B cell (primary cell): Measurements from ENCODE around the gene WDR5.

Experiments used
- CTCF ChIP-seq: fragments of 200-600 bp; IDR thresholded peaks from one replicate; pipeline ENCODE4 v1.8.0; 2022; ENCODE audit warnings: antibody characterized with exemption, mild to moderate bottlenecking
- EZH2 ChIP-seq: IDR thresholded peaks from 2 replicates; pipeline ENCODE4 v1.6.1; 2012; ENCODE audit warnings: borderline replicate concordance, low read depth, mild to moderate bottlenecking, moderate library complexity, low read length; ENCODE audit not compliant: insufficient read depth, poor library complexity, severe bottlenecking

GRCh38 chr9:134203224-134203623, 67.3 kb downstream of the WDR5 start:
- no peak for TF ChIP-seq EZH2
- TF ChIP-seq CTCF = no peak
